Keratinocyte (primary cell): Measurements from ENCODE around the gene PLXNB2. TPM values are rescaled to one million over a fixed set of nuclear protein-coding genes. Genes with fewer than 3 reads are reported as not detected.
A peak's percentile ranks its signal among the peaks of the same experiment; 100 is the strongest.

ENCODE experiments used
- DNase-seq: peaks from one replicate; pipeline ENCODE4 v3.0.0-alpha.2; 2011; ENCODE audit warnings: low read depth, missing footprints, low spot score
- FAIRE-seq: peaks from 2 replicates; lab custom pipeline; 2011; peaks lifted over from hg19 to GRCh38; lab: Jason Lieb, UNC
- H2AFZ ChIP-seq: 2 replicates; pipeline ENCODE4 v1.6.0; 2012; ENCODE audit warnings: low read length, control low read depth, inconsistent platforms; ENCODE audit not compliant: control insufficient read depth
- H3K27ac ChIP-seq: 2 replicates; pipeline ENCODE4 v1.5.1; 2011; ENCODE audit warnings: low read length; ENCODE audit not compliant: control insufficient read depth, insufficient read depth
- H3K27me3 ChIP-seq: 3 replicates; pipeline ENCODE4 v1.6.0; 2011; ENCODE audit warnings: low read length; ENCODE audit not compliant: control insufficient read depth, insufficient read depth; ENCODE audit errors: extremely low read depth
- H3K36me3 ChIP-seq, 2 experiments: 2 replicates in 1 of 2; 3 replicates in 1 of 2; pipeline ENCODE4 v1.5.1; 2011; ENCODE audit warnings: low read length in 2 of 2, mild to moderate bottlenecking in 1 of 2; ENCODE audit not compliant: control insufficient read depth in 2 of 2, insufficient read depth in 2 of 2; ENCODE audit errors: extremely low read depth in 1 of 2
- H3K4me1 ChIP-seq: 3 replicates; pipeline ENCODE4 v1.5.1; 2011; ENCODE audit warnings: low read length; ENCODE audit not compliant: control insufficient read depth, insufficient read depth; ENCODE audit errors: extremely low read depth
- H3K4me2 ChIP-seq: 3 replicates; pipeline ENCODE4 v1.6.0; 2011; ENCODE audit warnings: low read depth, low read length; ENCODE audit not compliant: control insufficient read depth, insufficient read depth; ENCODE audit errors: extremely low read depth
- H3K4me3 ChIP-seq, 3 experiments: fragments of 200-600 bp in 1 of 3; sonication (generic) in 1 of 3; 2 replicates in 2 of 3; 3 replicates in 1 of 3; pipeline ENCODE4 v1.5.1; 2011 to 2016; ENCODE audit warnings: low read length in 3 of 3, mild to moderate bottlenecking in 3 of 3, control low read depth in 2 of 3, inconsistent platforms in 1 of 3, low read depth in 1 of 3, mixed read lengths in 1 of 3, mixed run types in 1 of 3, moderate library complexity in 1 of 3; ENCODE audit not compliant: control insufficient read depth in 2 of 3, insufficient read depth in 2 of 3; ENCODE audit errors: extremely low read depth in 1 of 3
- H3K79me2 ChIP-seq: 2 replicates; pipeline ENCODE4 v1.6.0; 2012; ENCODE audit warnings: low read length; ENCODE audit not compliant: control insufficient read depth, insufficient read depth
- H3K9ac ChIP-seq: 3 replicates; pipeline ENCODE4 v1.6.0; 2011; ENCODE audit warnings: low read length; ENCODE audit not compliant: control insufficient read depth, insufficient read depth; ENCODE audit errors: extremely low read depth
- H3K9me1 ChIP-seq: 3 replicates; pipeline ENCODE4 v1.6.0; 2011; ENCODE audit warnings: low read length; ENCODE audit not compliant: control insufficient read depth, insufficient read depth; ENCODE audit errors: extremely low read depth
- H3K9me3 ChIP-seq: 2 replicates; pipeline ENCODE4 v1.5.1; 2012; ENCODE audit warnings: low read depth, low read length; ENCODE audit not compliant: control insufficient read depth
- H4K20me1 ChIP-seq: 3 replicates; pipeline ENCODE4 v1.6.0; 2011; ENCODE audit warnings: low read length; ENCODE audit not compliant: control insufficient read depth, insufficient read depth; ENCODE audit errors: extremely low read depth
- CTCF ChIP-seq, 3 experiments: IDR thresholded peaks in 1 of 3; conservative IDR thresholded peaks in 1 of 3; optimal IDR thresholded peaks in 1 of 3; 2 replicates in 2 of 3; 3 replicates in 1 of 3; pipeline versions ENCODE3 to v1.5.1; 2011; ENCODE audit warnings: low read length in 3 of 3, mild to moderate bottlenecking in 3 of 3, moderate library complexity in 2 of 3, control low read depth in 1 of 3, inconsistent platforms in 1 of 3; ENCODE audit not compliant: insufficient read depth in 2 of 3; ENCODE audit errors: extremely low read depth in 1 of 3
- EZH2 ChIP-seq: IDR thresholded peaks from one replicate; pipeline ENCODE4 v1.6.1; 2012; ENCODE audit warnings: inconsistent platforms, mild to moderate bottlenecking, low read length, moderate library complexity
- dilution Hi-C: fragments of 300-500 bp; cut with MboI; formaldehyde crosslinking; loops from one replicate; pipeline ENCODE4 v1.7.0; 2020; ENCODE audit warnings: low sequenced_read_pairs; ENCODE audit not compliant: extremely low pct_ligation_motif_present
- polyA plus RNA-seq, 5 experiments: library from polyadenylated mRNA; depleted of rRNA in 3 of 5; stranded (reverse) in 3 of 5; stranded (forward) in 1 of 5; unstranded in 1 of 5; fragments of >200 nt; gene quantifications; 1 replicate in 1 of 5; 2 replicates in 3 of 5; 3 replicates in 1 of 5; pipeline versions ENCODE4 v1.2.1 to v1.2.3, GENCODE V29; 2011 to 2012; ENCODE audit warnings: missing spikeins in 2 of 5, low read depth in 1 of 5, low replicate concordance in 1 of 5

Gene PLXNB2
- polyA plus RNA-seq, 1 donor (not counting 4 experiments of a cell fraction or from before 2014, with no cell fraction given), result 44.3 TPM

GRCh38 chr22:50302564-50302963 is 4.9 kb downstream of the PLXNB2 start:
- Histone ChIP-seq H3K27me3 (no peaks in the 10 kb centered on the region), H3K9me1 (peaks cover 5% of the 10 kb centered on the region), H3K4me1 (peaks cover 56% of the 10 kb centered on the region), H3K9ac (peak overlapping the region; percentile 62), H3K36me3 (peaks cover 2% of the 10 kb centered on the region in 2 experiments), H3K9me3 (no peaks in the 10 kb centered on the region), H3K4me2 (no peak overlapping the region), H3K27ac (peak overlapping the region; percentile 56), H4K20me1 (peaks cover 9% of the 10 kb centered on the region), H2AFZ (no peak overlapping the region), H3K79me2 (peaks cover 85% of the 10 kb centered on the region), H3K4me3 (no peak overlapping the region)
- no peak for FAIRE-seq
- TF ChIP-seq CTCF (optimal IDR thresholded peaks at IDR 0.05 in 1 of 3, IDR thresholded peaks at IDR 0.05 in 1 of 3, conservative IDR thresholded peaks at IDR 0.05 in 1 of 3; ENCODE audit: extremely low read depth in 1 of 3, insufficient read depth in 2 of 3, low read length in 3 of 3) (no peak), EZH2 (no peak)
- dilution Hi-C loops, result no loop called here
- no peak for DNase-seq

GRCh38 chr22:50302041-50302541 is 5.4 kb downstream of the PLXNB2 start:
- DNase-seq (no peak), FAIRE-seq (no peak)
- Histone ChIP-seq H3K4me1 (peaks cover 56% of the 10 kb centered on the region), H3K36me3 (peaks cover 2 to 3% of the 10 kb centered on the region in 2 experiments), H2AFZ (no peak overlapping the region), H4K20me1 (peaks cover 13% of the 10 kb centered on the region), H3K79me2 (peaks cover 90% of the 10 kb centered on the region), H3K4me2 (peak overlapping the region; percentile 64), H3K4me3 (no peak overlapping the region), H3K9me1 (peaks cover 5% of the 10 kb centered on the region), H3K27me3 (no peaks in the 10 kb centered on the region), H3K27ac (peak overlapping the region; percentile 56), H3K9me3 (no peaks in the 10 kb centered on the region), H3K9ac (peak overlapping the region; percentile 62)
- dilution Hi-C loops, result no loop called here
- no peak for TF ChIP-seq EZH2
- no peak for TF ChIP-seq CTCF (optimal IDR thresholded peaks at IDR 0.05 in 1 of 3, IDR thresholded peaks at IDR 0.05 in 1 of 3, conservative IDR thresholded peaks at IDR 0.05 in 1 of 3; ENCODE audit: extremely low read depth in 1 of 3, insufficient read depth in 2 of 3, low read length in 3 of 3)
